ENCODE measurements around the gene GATAD2B.
"Not testable (repeated sequence)": the region's sequence is repeated elsewhere in the genome, so short reads cannot be mapped to it uniquely, and the experiment has no call there.

DNA sequence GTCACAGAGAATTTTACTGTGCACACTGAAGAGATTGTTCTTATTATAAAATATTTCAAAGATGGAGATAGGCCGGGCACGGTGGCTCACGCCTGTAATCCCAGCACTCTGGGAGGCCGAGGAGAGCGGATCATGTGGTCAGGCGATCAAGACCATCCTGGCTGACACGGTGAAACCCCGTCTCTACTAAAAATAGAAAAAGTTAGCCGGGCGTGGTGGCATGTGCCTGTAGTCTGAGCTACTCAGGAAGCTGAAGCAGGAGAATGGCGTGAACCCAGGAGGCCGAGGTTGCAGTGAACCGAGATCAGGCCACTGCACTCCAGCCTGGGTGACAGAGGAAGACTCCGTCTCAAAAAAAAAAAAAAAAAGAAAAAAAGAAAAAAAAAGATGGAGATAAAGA lies 82.0 kb downstream of the GATAD2B start:
- TF ChIP-seq CHD1 (IDR thresholded peaks at IDR 0.05; ENCODE audit: low read depth, low read length); BHLHE40 (IDR thresholded peaks at IDR 0.05; ENCODE audit: low read depth, low read length); RFX5 (IDR thresholded peaks at IDR 0.05; ENCODE audit: low read depth, low read length); POLR2A (IDR thresholded peaks at IDR 0.05; ENCODE audit: low read depth, low read length); SMC3 (IDR thresholded peaks at IDR 0.05; ENCODE audit: low read depth, low read length); CEBPB (IDR thresholded peaks at IDR 0.05; ENCODE audit: low read depth, low read length); MAFK (IDR thresholded peaks at IDR 0.05; ENCODE audit: low read depth, low read length); NFE2L2 (IDR thresholded peaks at IDR 0.05; ENCODE audit: low read depth, low read length); MXI1 (IDR thresholded peaks at IDR 0.05; ENCODE audit: borderline replicate concordance, low read depth, low read length); FOS (IDR thresholded peaks at IDR 0.05; ENCODE audit: low read depth, low read length); RAD21 (IDR thresholded peaks at IDR 0.05; ENCODE audit: low read length): not testable (repeated sequence)
- TF ChIP-seq, protein P1, sequence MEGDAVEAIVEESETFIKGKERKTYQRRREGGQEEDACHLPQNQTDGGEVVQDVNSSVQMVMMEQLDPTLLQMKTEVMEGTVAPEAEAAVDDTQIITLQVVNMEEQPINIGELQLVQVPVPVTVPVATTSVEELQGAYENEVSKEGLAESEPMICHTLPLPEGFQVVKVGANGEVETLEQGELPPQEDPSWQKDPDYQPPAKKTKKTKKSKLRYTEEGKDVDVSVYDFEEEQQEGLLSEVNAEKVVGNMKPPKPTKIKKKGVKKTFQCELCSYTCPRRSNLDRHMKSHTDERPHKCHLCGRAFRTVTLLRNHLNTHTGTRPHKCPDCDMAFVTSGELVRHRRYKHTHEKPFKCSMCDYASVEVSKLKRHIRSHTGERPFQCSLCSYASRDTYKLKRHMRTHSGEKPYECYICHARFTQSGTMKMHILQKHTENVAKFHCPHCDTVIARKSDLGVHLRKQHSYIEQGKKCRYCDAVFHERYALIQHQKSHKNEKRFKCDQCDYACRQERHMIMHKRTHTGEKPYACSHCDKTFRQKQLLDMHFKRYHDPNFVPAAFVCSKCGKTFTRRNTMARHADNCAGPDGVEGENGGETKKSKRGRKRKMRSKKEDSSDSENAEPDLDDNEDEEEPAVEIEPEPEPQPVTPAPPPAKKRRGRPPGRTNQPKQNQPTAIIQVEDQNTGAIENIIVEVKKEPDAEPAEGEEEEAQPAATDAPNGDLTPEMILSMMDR (conservative IDR thresholded peaks at IDR 0.05; ENCODE audit: low read depth, low read length): not testable (repeated sequence)
